ENCODE data around the gene AIRE. TPM values are rescaled to one million over a fixed set of nuclear protein-coding genes. Genes with fewer than 3 reads are reported as not detected.

The AIRE gene
- total and polyA plus RNA-seq, 2 of the 13 experiments (the other 11 are each of a cell fraction or from before 2014, with no cell fraction given): not detected

GRCh38 chr21:44273046-44273445 lies 12.6 kb upstream of the AIRE start (continued):
- TF ChIP-seq THAP7 (CRISPR knock-in tag; IDR thresholded peaks at IDR 0.05) (no peak), ZSCAN5A (CRISPR knock-in tag; IDR thresholded peaks at IDR 0.05; ENCODE audit: borderline replicate concordance) (no peak), ZNF18 (CRISPR knock-in tag; IDR thresholded peaks at IDR 0.05; ENCODE audit: insufficient replicate concordance) (no peak)

- Histone ChIP-seq H3K27ac (ENCODE audit: extremely low read length, insufficient read depth, low read length) (no peak overlapping the region), H3K4me3 (replicated peaks in 1 of 3; ENCODE audit: insufficient read depth in 1 of 3, low read depth in 2 of 3, low read length in 3 of 3) (no peak overlapping the region), H3K9ac (ENCODE audit: insufficient read depth, low read depth, low read length) (no peak overlapping the region), H3K27me3 (ENCODE audit: control insufficient read depth in 1 of 2, insufficient read depth in 2 of 2, low read length in 2 of 2) (peaks cover 0 to 6% of the 10 kb centered on the region in 2 experiments; a peak in 1 of 5 replicates), H3K9me3 (ENCODE audit: low read length) (no peaks in the 10 kb centered on the region), H3K4me1 (ENCODE audit: insufficient read depth, low read length) (no peaks in the 10 kb centered on the region), H3K4me2 (ENCODE audit: low read depth, low read length) (no peak overlapping the region), H2AFZ (ENCODE audit: low read length) (no peak overlapping the region), H4K20me1 (ENCODE audit: insufficient read depth, low read length) (no peaks in the 10 kb centered on the region), H3K36me3 (replicated peaks in 1 of 2; ENCODE audit: control insufficient read depth in 1 of 2, insufficient read depth in 2 of 2, low read length in 2 of 2) (no peaks in the 10 kb centered on the region), H3K79me2 (ENCODE audit: insufficient read depth, low read length) (no peaks in the 10 kb centered on the region)
- ATAC-seq (no peak), FAIRE-seq (no peak), DNase-seq (ENCODE audit: low spot score) (no peak)
- in situ Hi-C loops (cut with HindIII; ENCODE audit: extremely low pct_ligation_motif_present, low pct_unique_long_range_greater_than_20kb) (no loop called here), intact Hi-C loops (cut with micrococcal nuclease; ENCODE audit: unreplicated experiment) (no loop called here)
- 6% methylated on average over 5 of the region's 5 CpGs for WGBS (ENCODE audit: low lambda C conversion rate)
- POLR2A ChIA-PET: no interaction called here
- no TSS peak for BruUV-seq (replicated peaks)
- CTCF ChIA-PET (ENCODE audit: low intra/inter-chr PET ratio, low total read pairs): no interaction called here
- TF ChIP-seq PAXIP1 (CRISPR knock-in tag; conservative IDR thresholded peaks at IDR 0.05) (no peak), ZNF253 (CRISPR knock-in tag; IDR thresholded peaks at IDR 0.05; ENCODE audit: borderline replicate concordance) (no peak), ZBTB39 (CRISPR knock-in tag; IDR thresholded peaks at IDR 0.05) (no peak), GATAD1 (CRISPR knock-in tag; IDR thresholded peaks at IDR 0.05) (no peak), ZNF362 (CRISPR knock-in tag; IDR thresholded peaks at IDR 0.05; ENCODE audit: borderline replicate concordance) (no peak)
Observed at GRCh38 chr21:44275041-44275440, 10.6 kb upstream of the AIRE start.

Measured in HepG2 (cell line).